ENCODE results near the gene FILIP1.

DNA sequence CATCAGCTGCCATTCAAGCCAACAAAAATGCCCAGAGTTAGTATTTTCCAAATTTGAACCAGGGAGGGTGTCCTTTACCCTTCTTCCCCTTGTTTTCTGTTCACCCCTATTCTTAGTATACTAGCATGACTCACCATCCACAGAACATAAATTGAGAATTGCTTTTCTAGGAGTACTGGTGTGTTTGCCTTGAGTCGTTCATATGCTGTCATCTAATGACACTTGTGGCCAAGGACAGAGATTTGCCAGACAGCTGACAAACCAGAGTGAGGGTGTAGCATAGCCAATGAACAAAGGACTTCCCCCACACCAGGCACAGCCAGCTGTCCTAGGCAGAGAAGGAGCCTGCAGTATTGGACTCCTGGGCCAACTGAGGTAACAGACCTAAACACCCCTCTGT is 62.2 kb downstream of the FILIP1 start:
- TF ChIP-seq, protein P1, sequence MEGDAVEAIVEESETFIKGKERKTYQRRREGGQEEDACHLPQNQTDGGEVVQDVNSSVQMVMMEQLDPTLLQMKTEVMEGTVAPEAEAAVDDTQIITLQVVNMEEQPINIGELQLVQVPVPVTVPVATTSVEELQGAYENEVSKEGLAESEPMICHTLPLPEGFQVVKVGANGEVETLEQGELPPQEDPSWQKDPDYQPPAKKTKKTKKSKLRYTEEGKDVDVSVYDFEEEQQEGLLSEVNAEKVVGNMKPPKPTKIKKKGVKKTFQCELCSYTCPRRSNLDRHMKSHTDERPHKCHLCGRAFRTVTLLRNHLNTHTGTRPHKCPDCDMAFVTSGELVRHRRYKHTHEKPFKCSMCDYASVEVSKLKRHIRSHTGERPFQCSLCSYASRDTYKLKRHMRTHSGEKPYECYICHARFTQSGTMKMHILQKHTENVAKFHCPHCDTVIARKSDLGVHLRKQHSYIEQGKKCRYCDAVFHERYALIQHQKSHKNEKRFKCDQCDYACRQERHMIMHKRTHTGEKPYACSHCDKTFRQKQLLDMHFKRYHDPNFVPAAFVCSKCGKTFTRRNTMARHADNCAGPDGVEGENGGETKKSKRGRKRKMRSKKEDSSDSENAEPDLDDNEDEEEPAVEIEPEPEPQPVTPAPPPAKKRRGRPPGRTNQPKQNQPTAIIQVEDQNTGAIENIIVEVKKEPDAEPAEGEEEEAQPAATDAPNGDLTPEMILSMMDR (IDR thresholded peaks at IDR 0.05): no peak
- TF ChIP-seq POLR2A (IDR thresholded peaks at IDR 0.05; ENCODE audit: low read depth): no peak
